ENCODE data around the gene CBARP. TPM values are rescaled to one million over a fixed set of nuclear protein-coding genes. Genes with fewer than 3 reads are reported as not detected.

CBARP gene
- total and polyA plus RNA-seq, 9 of the 15 experiments (the other 6 are each of a cell fraction or from before 2014, with no cell fraction given), result 0.03 to 8.9 (median 1.2) TPM; not detected in 1

DNA sequence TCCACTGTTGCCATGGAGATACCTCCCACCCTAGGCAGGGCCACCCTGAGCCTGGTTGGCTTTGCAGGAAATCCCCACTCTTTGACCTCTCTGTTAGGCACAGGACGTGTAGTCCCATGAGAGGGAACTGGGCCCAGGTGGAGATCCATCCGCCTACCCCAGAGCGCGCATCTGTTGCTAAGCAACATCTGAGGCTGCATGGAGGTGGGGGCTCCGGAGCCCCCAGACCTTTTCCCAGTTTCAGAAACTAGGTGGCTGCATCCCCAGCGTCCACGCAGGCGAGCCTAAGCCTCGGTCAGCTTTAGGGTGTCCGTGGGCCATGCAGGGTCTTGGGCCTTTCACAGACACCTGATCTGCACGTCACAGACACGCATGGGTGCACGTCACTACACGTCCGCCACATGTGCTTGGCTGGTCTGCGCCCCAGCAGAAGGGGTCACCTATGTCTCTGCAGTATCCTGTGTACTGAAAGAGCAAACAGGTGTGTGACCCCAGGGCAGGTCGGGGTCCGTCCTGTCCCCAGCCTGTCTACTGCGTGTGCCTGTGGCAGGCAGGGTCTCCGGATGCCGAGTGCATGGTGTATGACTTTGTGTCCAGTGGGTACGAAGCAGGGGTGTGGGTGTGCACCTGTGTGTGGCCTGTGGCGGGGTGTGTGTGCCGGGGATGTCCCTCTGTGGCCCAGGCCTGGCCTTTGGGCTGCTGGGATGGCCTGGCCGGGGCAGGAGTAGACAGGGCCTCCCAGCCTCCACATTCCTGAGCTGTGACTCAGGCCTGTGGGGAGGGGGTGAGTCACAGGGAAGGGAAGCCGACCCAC lies 27.2 kb upstream of the CBARP start (continued):
- TF ChIP-seq NFRKB (IDR thresholded peaks at IDR 0.05; ENCODE audit: low read depth) (no peak), IFI16 (CRISPR knock-in tag; IDR thresholded peaks at IDR 0.05) (no peak), ZNF561 (CRISPR knock-in tag; conservative IDR thresholded peaks at IDR 0.05) (no peak), ZNF589 (CRISPR knock-in tag; IDR thresholded peaks at IDR 0.05; ENCODE audit: low read depth) (no peak), TCF7L2 (IDR thresholded peaks at IDR 0.05; ENCODE audit: low read depth, low read length) (no peak), HDGF (IDR thresholded peaks at IDR 0.05) (peak; percentile 95), CREB1 (IDR thresholded peaks at IDR 0.05) (no peak), CREB1 (CRISPR knock-in tag; IDR thresholded peaks at IDR 0.05) (no peak), ZNF217 (CRISPR knock-in tag; IDR thresholded peaks at IDR 0.05) (no peak), ZNF830 (CRISPR knock-in tag; IDR thresholded peaks at IDR 0.05) (no peak), MCM2 (IDR thresholded peaks at IDR 0.05; ENCODE audit: low read depth) (no peak), PHF21A (IDR thresholded peaks at IDR 0.05; ENCODE audit: borderline replicate concordance, low read depth) (no peak), CREB3L1 (IDR thresholded peaks at IDR 0.05; ENCODE audit: borderline replicate concordance, low read depth) (no peak), MAFK (IDR thresholded peaks at IDR 0.05; ENCODE audit: low read length) (no peak), SP1 (CRISPR knock-in tag; IDR thresholded peaks at IDR 0.05) (no peak), CEBPG (CRISPR knock-in tag; IDR thresholded peaks at IDR 0.05) (no peak), CEBPG (tag; conservative IDR thresholded peaks at IDR 0.05 in 1 of 2, IDR thresholded peaks at IDR 0.05 in 1 of 2) (no peak)
- TF ChIP-seq, protein P1, sequence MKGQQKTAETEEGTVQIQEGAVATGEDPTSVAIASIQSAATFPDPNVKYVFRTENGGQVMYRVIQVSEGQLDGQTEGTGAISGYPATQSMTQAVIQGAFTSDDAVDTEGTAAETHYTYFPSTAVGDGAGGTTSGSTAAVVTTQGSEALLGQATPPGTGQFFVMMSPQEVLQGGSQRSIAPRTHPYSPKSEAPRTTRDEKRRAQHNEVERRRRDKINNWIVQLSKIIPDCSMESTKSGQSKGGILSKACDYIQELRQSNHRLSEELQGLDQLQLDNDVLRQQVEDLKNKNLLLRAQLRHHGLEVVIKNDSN (CRISPR knock-in tag; IDR thresholded peaks at IDR 0.05), result no peak
- TF ChIP-seq, protein P2, sequence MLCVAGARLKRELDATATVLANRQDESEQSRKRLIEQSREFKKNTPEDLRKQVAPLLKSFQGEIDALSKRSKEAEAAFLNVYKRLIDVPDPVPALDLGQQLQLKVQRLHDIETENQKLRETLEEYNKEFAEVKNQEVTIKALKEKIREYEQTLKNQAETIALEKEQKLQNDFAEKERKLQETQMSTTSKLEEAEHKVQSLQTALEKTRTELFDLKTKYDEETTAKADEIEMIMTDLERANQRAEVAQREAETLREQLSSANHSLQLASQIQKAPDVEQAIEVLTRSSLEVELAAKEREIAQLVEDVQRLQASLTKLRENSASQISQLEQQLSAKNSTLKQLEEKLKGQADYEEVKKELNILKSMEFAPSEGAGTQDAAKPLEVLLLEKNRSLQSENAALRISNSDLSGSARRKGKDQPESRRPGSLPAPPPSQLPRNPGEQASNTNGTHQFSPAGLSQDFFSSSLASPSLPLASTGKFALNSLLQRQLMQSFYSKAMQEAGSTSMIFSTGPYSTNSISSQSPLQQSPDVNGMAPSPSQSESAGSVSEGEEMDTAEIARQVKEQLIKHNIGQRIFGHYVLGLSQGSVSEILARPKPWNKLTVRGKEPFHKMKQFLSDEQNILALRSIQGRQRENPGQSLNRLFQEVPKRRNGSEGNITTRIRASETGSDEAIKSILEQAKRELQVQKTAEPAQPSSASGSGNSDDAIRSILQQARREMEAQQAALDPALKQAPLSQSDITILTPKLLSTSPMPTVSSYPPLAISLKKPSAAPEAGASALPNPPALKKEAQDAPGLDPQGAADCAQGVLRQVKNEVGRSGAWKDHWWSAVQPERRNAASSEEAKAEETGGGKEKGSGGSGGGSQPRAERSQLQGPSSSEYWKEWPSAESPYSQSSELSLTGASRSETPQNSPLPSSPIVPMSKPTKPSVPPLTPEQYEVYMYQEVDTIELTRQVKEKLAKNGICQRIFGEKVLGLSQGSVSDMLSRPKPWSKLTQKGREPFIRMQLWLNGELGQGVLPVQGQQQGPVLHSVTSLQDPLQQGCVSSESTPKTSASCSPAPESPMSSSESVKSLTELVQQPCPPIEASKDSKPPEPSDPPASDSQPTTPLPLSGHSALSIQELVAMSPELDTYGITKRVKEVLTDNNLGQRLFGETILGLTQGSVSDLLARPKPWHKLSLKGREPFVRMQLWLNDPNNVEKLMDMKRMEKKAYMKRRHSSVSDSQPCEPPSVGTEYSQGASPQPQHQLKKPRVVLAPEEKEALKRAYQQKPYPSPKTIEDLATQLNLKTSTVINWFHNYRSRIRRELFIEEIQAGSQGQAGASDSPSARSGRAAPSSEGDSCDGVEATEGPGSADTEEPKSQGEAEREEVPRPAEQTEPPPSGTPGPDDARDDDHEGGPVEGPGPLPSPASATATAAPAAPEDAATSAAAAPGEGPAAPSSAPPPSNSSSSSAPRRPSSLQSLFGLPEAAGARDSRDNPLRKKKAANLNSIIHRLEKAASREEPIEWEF (CRISPR knock-in tag; IDR thresholded peaks at IDR 0.05), result no peak
- TF ChIP-seq, protein P3, sequence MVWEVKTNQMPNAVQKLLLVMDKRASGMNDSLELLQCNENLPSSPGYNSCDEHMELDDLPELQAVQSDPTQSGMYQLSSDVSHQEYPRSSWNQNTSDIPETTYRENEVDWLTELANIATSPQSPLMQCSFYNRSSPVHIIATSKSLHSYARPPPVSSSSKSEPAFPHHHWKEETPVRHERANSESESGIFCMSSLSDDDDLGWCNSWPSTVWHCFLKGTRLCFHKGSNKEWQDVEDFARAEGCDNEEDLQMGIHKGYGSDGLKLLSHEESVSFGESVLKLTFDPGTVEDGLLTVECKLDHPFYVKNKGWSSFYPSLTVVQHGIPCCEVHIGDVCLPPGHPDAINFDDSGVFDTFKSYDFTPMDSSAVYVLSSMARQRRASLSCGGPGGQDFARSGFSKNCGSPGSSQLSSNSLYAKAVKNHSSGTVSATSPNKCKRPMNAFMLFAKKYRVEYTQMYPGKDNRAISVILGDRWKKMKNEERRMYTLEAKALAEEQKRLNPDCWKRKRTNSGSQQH (CRISPR knock-in tag; IDR thresholded peaks at IDR 0.05), result no peak

Data from K562 (cell line).